K562 (cell line): ENCODE results near the gene RAB31. TPM values are rescaled to one million over a fixed set of nuclear protein-coding genes. Genes with fewer than 3 reads are reported as not detected.

Experiments
- ARID1B ChIP-seq: fragments of 450-650 bp; IDR thresholded peaks from 2 replicates; pipeline ENCODE4 v1.6.1; 2016; ENCODE audit warnings: antibody characterized with exemption, mild to moderate bottlenecking, inconsistent platforms
- ATF7 ChIP-seq: fragments of 450-650 bp; IDR thresholded peaks from 2 replicates; pipeline ENCODE4 v1.7.1; 2014; ENCODE audit warnings: mild to moderate bottlenecking, moderate library complexity
- CEBPG ChIP-seq, 3 experiments: fragments of 200-800 bp in 1 of 3; sonication (Bioruptor generic) in 1 of 3; sonication (generic) in 1 of 3; formaldehyde crosslinking in 1 of 3; IDR thresholded peaks in 2 of 3; conservative IDR thresholded peaks in 1 of 3; 2 replicates each; pipeline versions ENCODE4 v1.6.1 to v1.8.0; 2016 to 2022; ENCODE audit warnings: missing compliant biosample characterization in 2 of 3, missing genetic modification characterization in 2 of 3, mild to moderate bottlenecking in 1 of 3, missing genetic modification reagents in 1 of 3
- ELF1 ChIP-seq: fragments of 200-800 bp; sonication (Bioruptor generic); IDR thresholded peaks from 2 replicates; pipeline ENCODE4 v1.6.1; 2016; ENCODE audit warnings: missing genetic modification characterization, missing compliant biosample characterization
- ILF3 ChIP-seq: fragments of 450-650 bp; IDR thresholded peaks from 2 replicates; pipeline ENCODE4 v1.6.1; 2018; ENCODE audit warnings: antibody characterized with exemption, mild to moderate bottlenecking, moderate library complexity, borderline replicate concordance
- KAT8 ChIP-seq: fragments of 450-650 bp; IDR thresholded peaks from 2 replicates; pipeline ENCODE4 v1.6.1; 2016; ENCODE audit warnings: low read depth, mild to moderate bottlenecking
- MEF2D ChIP-seq: conservative IDR thresholded peaks from 2 replicates; pipeline ENCODE4 v1.6.1; 2016; ENCODE audit warnings: low read depth, missing genetic modification characterization, missing compliant biosample characterization
- MEIS2 ChIP-seq: fragments of 450-650 bp; IDR thresholded peaks from 2 replicates; pipeline ENCODE4 v1.6.1; 2014; ENCODE audit warnings: mild to moderate bottlenecking; ENCODE audit not compliant: partially characterized antibody
- MTA1 ChIP-seq: fragments of 450-650 bp; IDR thresholded peaks from 2 replicates; pipeline ENCODE4 v1.6.1; 2017; ENCODE audit warnings: borderline replicate concordance
- NFATC3 ChIP-seq: fragments of 450-650 bp; IDR thresholded peaks from 2 replicates; pipeline ENCODE4 v1.6.1; 2017; ENCODE audit warnings: mild to moderate bottlenecking
- PYGO2 ChIP-seq: fragments of 450-650 bp; IDR thresholded peaks from 2 replicates; pipeline ENCODE4 v1.6.1; 2016; ENCODE audit warnings: mild to moderate bottlenecking, missing genetic modification characterization, moderate library complexity, missing compliant biosample characterization
- SREBF1 ChIP-seq: fragments of 150-350 bp; IDR thresholded peaks from 2 replicates; pipeline ENCODE4 v1.6.1; 2014; ENCODE audit warnings: antibody characterized with exemption, low read depth, low read length, borderline replicate concordance
- TSC22D4 ChIP-seq: fragments of 450-650 bp; IDR thresholded peaks from 2 replicates; pipeline ENCODE4 v1.6.1; 2016; ENCODE audit warnings: missing genetic modification characterization, missing biosample characterization, control low read depth
- YBX1 ChIP-seq: fragments of 450-650 bp; IDR thresholded peaks from 2 replicates; pipeline ENCODE4 v1.7.1; 2016; ENCODE audit warnings: mild to moderate bottlenecking
- ZC3H8 ChIP-seq: fragments of 450-650 bp; IDR thresholded peaks from 2 replicates; pipeline ENCODE4 v1.6.1; 2017
- ZNF512 ChIP-seq: IDR thresholded peaks from 2 replicates; pipeline ENCODE4 v1.6.1; 2016; ENCODE audit warnings: missing genetic modification characterization, missing compliant biosample characterization
- ZNF766 ChIP-seq: fragments of 200-800 bp; sonication (Bioruptor generic); conservative IDR thresholded peaks from 2 replicates; pipeline ENCODE4 v1.6.1; 2016; ENCODE audit warnings: missing genetic modification characterization, missing compliant biosample characterization
- ZSCAN29 ChIP-seq: fragments of 450-650 bp; IDR thresholded peaks from 2 replicates; pipeline ENCODE4 v1.6.1; 2017
- polyA plus RNA-seq, 8 experiments: library from polyadenylated mRNA; depleted of rRNA in 4 of 8; stranded (reverse) in 5 of 8; unstranded in 3 of 8; fragments of >200 nt; fragmentation: Nextera tagmentation in 2 of 8; fragmentation: Illumina TruSeq in 1 of 8; extraction: Ambion mirVana in 2 of 8; extraction: Trizol in 1 of 8; gene quantifications; 2 replicates each; pipeline versions ENCODE4 v1.2.1 to v1.2.3, GENCODE V29; 2011 to 2014; ENCODE audit warnings: inconsistent platforms in 1 of 8, missing spikeins in 1 of 8
- total RNA-seq, 7 experiments: library from RNA; depleted of rRNA in 6 of 7; stranded (reverse); fragments of >200 nt in 6 of 7; fragmentation: Illumina TruSeq in 2 of 7; extraction: Trizol in 2 of 7; gene quantifications; 2 replicates each; pipeline versions ENCODE4 v1.2.1 to v1.2.3, GENCODE V29; 2011 to 2021; ENCODE audit warnings: low replicate concordance in 1 of 7
- TF ChIP-seq, protein P1 (sequence below): sonication (generic); formaldehyde crosslinking; IDR thresholded peaks from 2 replicates; pipeline ENCODE4 v1.9.0; 2022; ENCODE audit warnings: mild to moderate bottlenecking, missing genetic modification reagents
- TF ChIP-seq, protein P2 (sequence below): fragments of 450-650 bp; IDR thresholded peaks from 2 replicates; pipeline ENCODE4 v1.7.0; 2016; ENCODE audit warnings: borderline replicate concordance

The RAB31 gene
- total and polyA plus RNA-seq, 9 of the 15 experiments (the other 6 are each of a cell fraction or from before 2014, with no cell fraction given), result 20.7 to 70.4 (median 41.3) TPM

DNA sequence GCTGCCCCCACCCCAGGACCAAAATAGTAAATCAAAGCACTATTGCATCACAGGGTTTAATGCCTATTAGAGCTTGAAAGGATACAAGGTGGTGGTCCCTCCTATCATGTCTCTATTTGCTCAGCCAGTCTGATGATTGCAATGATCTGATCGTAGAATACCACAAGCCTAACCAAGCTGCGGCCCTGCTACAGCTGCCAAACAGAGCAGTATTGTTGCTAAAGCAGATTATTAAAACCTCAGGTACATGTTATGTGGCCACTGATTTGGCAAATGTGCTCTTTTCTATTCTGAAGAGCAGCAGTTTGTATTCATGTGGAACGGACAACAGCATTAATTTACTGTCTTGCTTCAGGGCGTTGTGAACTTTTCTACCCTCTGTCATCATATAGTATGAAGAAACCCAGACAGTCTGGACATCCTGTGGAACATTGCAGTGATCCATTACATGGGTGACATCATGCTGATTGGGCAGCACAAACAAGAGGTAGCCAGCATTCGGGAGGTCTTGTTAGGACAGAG lies 197.4 kb downstream of the RAB31 start (continued):
- TF ChIP-seq MEF2D (tag) (peak; percentile 58; the same call in 1 of the 2 replicates), ATF7 (peak; percentile 58; the same call in 1 of the 2 replicates), KAT8 (no peak), ZC3H8 (no peak), SREBF1 (no peak), ZNF512 (no peak), ELF1 (no peak), CEBPG (CRISPR knock-in tag; IDR thresholded peaks at IDR 0.05) (peak; percentile 73), CEBPG (tag; conservative IDR thresholded peaks at IDR 0.05 in 1 of 2, IDR thresholded peaks at IDR 0.05 in 1 of 2) (peak; percentile 74 to 86), ILF3 (no peak), PYGO2 (0 out of 2 replicates have a peak, but pooled peaks have one; percentile 8), TSC22D4 (tag) (no peak), MTA1 (no peak), YBX1 (no peak), ARID1B (peak; percentile 54; the same call in 1 of the 2 replicates), NFATC3 (no peak), MEIS2 (peak; percentile 45), ZNF766 (no peak), ZSCAN29 (no peak)
- TF ChIP-seq, protein P1, sequence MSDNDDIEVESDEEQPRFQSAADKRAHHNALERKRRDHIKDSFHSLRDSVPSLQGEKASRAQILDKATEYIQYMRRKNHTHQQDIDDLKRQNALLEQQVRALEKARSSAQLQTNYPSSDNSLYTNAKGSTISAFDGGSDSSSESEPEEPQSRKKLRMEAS (CRISPR knock-in tag), result no peak
- TF ChIP-seq, protein P2, sequence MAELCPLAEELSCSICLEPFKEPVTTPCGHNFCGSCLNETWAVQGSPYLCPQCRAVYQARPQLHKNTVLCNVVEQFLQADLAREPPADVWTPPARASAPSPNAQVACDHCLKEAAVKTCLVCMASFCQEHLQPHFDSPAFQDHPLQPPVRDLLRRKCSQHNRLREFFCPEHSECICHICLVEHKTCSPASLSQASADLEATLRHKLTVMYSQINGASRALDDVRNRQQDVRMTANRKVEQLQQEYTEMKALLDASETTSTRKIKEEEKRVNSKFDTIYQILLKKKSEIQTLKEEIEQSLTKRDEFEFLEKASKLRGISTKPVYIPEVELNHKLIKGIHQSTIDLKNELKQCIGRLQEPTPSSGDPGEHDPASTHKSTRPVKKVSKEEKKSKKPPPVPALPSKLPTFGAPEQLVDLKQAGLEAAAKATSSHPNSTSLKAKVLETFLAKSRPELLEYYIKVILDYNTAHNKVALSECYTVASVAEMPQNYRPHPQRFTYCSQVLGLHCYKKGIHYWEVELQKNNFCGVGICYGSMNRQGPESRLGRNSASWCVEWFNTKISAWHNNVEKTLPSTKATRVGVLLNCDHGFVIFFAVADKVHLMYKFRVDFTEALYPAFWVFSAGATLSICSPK, result no peak
